HG02840 (cell line): ENCODE data around the gene SERINC4.
"Not testable (repeated sequence)": the region's sequence is repeated elsewhere in the genome, so short reads cannot be mapped to it uniquely, and the experiment has no call there.

ENCODE experiments used
- ATAC-seq: cut with Tn5 transposase; IDR thresholded peaks from one replicate; pipeline ENCODE4 v1.9.1; 2021; ENCODE audit warnings: mild to moderate bottlenecking, moderate library complexity, moderate number of reproducible peaks; ENCODE audit not compliant: unreplicated experiment, low FRiP score

Gene SERINC4

DNA sequence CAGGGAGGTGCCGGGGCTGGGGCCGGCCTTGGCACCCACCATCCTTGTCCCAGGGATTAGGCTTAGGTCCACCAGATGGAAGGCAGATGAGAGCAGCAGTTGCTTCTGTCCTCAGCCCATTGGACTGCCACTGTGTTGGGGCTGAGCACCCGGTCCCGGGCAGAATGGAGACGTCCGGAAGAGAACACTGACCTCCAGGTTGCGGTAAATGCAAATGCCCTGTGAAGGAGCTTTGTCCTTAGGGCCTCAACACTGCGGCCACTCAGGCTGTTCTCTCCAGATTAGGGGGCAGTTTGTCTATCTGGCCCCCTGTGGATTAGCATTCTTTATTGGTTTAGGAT lies at the start of gene SERINC4:
Gene SERINC4, minus strand, starts transcription at position 276 of the 341 bp plus-strand sequence. Its CDS starts 234 bp downstream, at position 42.
- ATAC-seq, result no peak

DNA sequence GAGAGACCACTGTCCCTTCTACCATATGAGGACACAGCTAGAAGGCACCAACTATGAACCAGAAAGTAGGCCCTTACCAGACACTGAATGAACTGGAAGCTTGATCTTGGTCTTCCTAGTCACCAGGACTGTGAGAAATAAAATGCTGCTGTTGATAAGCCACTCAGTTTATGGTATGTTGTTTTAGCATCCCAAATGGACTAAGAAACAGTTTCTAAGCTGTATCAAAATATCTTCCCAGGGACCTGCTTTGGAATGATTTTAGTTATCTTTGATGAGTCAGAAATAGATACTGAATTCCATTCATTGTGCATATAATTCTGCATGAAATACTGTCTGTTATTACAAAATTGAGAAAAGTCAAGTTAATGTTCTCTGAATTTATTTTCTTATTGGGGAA lies 45.4 kb upstream of the SERINC4 start:
- ATAC-seq, result no peak

DNA sequence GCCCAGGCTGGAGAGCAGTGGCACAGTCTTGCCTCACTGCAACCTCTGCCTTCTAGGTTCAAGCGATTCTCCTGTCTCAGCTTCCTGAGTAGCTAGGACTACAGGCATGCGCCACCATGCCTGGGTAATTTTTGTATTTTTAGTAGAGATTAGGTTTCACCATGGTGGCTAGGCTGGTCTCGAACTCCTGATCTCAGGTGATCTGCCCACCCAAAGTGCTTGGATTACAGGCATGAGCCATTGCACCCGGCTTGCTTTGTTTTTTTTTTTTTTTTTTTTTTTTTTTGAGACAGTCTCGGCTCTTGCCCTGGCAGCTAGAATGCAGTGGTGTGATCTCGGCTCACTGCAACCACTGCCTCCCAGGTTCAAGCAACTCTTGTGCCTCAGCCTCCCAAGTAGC lies 32.5 kb upstream of the SERINC4 start:
- ATAC-seq, result not testable (repeated sequence)

DNA sequence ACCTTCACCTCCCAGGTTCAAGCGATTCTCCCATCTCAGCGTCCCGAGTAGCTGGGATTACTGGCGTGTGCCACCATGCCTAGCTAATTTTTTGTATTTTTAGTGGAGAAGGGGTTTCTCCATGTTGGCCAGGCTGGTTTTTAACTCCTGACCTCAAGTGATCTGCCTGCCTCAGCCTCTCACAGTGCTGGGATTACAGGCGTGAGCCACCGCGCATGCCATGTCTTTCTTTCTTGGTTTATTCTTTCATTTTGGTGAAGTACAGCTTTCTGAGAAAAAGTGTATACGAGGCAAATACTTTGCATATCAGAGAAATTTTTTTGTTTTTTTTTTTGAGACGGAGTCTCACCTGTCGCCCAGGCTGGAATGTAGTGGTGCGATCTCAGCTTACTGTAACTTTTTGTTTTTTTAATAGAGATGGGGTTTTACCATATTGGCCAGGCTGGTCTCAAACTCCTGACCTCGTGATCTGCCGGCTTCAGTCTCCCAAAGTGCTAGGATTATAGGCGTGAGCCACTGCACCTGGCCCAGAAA lies 31.6 kb upstream of the SERINC4 start:
- not testable (repeated sequence) for ATAC-seq

- not testable (repeated sequence) for ATAC-seq
Observed at GRCh38 chr15:43830691-43831275, 30.8 kb upstream of the SERINC4 start.

DNA sequence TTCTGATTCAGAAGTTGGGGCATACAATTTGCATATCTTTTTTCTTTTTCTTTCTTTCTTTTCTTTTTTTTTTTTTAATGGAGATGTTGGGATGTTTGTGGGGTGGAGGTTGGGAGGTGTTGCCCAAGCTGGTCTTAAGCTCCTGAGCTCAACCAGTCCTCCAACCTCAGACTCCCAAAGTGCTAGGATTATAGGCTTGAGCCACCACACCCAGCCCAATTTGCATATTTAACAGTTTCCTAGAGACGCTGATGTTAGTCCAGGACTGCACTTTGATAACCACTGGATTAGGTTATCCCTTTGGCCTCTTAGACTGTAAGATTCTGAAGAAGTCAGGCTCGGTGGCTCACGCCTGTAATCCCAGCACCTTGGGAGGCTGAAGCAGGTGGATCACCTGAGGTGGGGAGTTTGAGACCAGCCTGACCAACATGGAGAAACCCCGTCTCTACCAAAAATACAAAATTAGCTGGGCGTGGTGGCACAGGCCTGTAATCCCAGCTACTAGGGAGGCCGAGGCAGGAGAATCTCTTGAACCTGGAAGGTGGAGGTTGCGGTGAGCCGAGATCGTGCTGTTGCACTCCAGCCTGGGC lies 30.0 kb upstream of the SERINC4 start:
- not testable (repeated sequence) for ATAC-seq

- no peak for ATAC-seq
Observed at GRCh38 chr15:43828061-43828657, 28.1 kb upstream of the SERINC4 start.

DNA sequence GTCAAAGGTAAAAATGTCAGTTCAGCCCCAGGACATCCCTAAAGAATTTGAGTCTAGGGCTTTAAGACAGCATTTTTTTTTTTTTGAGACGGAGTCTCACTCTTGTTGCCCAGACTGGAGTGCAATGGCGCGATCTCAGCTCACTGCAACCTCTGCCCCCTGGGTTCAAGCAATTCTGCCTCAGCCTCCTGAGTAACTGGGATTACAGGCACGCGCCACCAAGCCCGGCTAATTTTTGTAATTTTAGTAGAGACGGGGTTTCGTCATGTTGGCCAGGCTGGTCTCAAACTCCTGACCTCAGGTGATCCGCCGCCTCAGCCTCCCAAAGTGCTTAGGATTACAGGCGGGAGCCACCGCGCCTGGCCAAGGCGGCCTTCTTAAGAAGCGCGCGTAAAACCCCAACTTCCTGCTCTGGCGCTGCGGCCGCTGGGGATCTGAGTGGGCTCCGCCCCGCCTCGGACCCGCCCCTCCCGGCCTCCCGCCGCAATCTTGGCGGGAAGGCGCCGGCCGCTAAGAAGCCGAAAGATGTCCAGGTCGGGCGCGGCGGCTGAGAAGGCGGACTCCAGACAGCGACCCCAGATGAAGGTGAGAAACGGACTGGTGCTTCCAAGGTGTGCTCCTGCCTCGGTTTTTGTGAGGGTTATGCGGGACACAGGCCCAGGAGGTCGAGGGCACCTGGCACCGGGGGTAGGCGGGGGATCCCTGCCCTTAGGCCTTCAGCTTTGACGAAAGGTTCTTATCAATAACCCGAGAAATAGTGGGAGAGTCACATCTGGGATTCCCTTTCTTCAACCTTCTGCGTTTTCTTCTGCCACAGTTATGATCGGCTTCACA lies 26.7 kb upstream of the SERINC4 start, which contains the start of gene WDR76:
Gene WDR76, plus strand, starts transcription at position 495 of the 834 bp plus-strand sequence. Its CDS starts 31 bp downstream, at position 526.
- no peak for ATAC-seq

- ATAC-seq, result no peak
Observed at GRCh38 chr15:43826029-43826507, 26.0 kb upstream of the SERINC4 start.

DNA sequence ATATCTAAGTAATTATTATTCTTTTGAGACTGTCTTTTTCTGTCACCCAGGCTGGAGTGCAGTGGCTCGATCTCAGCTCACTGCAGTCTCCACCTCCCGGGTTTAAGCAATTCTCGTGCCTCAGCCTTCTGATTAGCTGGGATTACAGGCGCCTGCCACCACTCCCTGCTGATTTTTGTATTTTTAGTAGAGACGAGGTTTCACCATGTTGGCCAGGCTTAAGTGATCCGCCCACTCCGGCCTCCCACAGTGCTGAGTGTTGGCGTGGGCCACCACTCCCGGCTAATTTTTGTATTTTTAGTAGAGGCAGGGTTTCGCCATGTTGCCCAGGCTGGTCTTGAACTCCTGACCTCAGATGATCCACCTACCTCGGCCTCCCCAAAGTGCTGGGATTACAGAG lies 25.3 kb upstream of the SERINC4 start:
- ATAC-seq, result not testable (repeated sequence)

GRCh38 chr15:43824302-43825246 lies 24.6 kb upstream of the SERINC4 start, which contains the start of gene MFAP1:
TSS of gene MFAP1 (minus strand) at chr15:43824690. CDS start at chr15:43824569, 121 bp downstream.
- peak; percentile 70 for ATAC-seq

DNA sequence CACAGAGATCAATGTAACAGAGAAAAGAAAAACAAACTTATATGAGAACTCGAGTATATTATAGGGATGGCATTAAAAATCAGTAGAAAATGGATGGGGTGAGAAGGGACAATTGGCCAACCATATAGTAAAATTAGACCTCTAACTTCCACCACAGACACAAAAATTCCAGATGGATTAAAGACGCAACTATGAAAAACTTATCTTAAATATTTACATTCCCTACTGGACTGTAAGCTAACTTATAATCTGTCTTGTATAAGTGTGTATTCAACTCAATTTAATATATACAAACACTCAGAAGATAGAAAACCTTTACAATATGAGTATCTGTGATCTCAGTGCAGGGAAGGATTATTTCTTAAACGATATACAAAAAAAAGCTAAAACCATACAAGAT lies 21.5 kb upstream of the SERINC4 start:
- no peak for ATAC-seq

GRCh38 chr15:43815064-43815463 lies 15.0 kb upstream of the SERINC4 start:
- not testable (repeated sequence) for ATAC-seq

- ATAC-seq, result no peak
Observed at GRCh38 chr15:43808960-43809678, 9.1 kb upstream of the SERINC4 start.

DNA sequence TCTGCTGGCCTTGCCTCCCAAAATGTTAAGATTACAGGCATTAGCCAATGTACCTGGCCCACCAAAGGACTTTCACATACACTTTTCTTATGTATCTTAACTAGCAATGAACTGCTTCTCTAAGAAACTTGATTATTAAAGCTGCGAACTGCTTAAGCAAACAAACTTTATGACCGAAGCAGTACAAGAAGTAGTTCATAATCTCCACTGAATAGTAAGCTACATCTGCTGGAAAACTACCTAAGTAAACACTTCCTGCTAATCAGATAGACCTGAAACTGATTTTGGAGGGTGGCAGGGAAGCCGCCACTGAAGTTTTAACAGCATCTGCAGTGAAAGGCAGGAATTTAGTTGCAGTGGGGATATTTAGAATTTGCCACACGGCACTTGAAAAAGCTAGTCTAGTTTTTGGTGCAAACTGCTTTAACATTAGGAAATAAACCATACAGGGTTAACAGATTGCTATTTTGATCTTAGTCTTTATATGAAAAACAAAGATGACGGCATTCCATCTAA lies 8.5 kb upstream of the SERINC4 start:
- no peak for ATAC-seq

DNA sequence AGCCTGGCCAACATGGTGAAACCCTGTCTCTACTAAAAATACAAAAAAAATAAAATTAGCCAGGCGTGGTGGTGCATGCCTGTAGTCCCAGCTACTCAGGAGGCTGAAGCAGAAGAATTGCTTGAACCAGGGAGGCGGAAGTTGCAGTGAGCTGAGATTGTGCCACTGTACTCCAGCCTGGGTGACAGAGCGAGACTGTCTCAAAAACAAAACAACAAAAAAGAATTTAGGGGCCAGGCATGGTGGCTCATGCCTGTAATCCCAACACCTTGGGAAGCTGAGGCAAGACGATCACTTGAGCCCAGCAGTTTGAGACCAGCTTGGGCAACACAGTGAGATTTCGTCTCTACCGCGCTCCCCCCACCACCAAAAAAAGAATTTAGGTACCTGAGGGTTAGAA lies 2.7 kb upstream of the SERINC4 start:
- ATAC-seq, result not testable (repeated sequence)

DNA sequence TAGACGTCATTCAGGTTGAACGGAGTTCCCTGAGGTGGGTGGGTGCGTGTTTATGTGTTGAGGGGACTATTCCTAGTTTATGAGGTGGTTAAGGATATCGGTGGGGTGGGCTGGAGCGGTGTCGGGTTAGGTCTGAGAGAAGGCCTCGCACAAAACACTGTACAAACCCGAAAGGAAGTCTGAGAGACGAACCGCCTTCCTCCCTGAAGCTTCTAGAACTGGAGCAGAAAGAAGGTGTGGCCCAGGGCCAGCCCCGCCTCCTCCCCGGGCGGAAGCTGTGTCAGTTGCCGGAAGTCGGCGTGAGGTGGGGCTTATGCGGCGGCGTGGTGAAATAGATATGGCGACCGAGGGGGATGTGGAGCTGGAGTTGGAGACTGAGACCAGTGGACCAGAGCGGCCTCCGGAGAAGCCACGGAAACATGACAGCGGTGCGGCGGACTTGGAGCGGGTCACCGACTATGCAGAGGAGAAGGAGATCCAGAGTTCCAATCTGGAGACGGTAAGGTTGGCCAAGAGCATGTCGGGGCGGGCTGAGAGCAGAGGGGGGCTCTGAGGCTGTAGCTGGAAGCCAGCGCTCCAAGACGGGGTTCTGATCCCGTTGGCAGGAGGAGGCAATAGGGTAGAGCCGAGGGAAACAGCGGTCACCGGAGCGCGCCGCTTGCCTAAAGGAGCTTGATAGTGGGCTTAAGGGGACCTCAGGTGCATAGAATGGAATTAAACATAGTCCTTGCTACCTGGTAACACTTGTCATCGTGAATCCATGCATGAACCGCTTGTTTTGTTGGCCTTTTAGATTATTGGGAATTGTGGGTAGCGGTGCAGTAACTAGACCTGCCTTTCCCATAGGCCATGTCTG lies 494 bp upstream of the SERINC4 start, which contains the start of gene HYPK:
Gene HYPK, plus strand, starts transcription at position 314 of the 856 bp plus-strand sequence. Its CDS starts 24 bp downstream, at position 338.
- peak; percentile 77 for ATAC-seq
